PFSK-1 (cell line): ENCODE results near the gene BCLAF1.
A peak's percentile ranks its signal among the peaks of the same experiment; 100 is the strongest.

Experiments used
- POLR2AphosphoS5 ChIP-seq: IDR thresholded peaks from 2 replicates; pipeline ENCODE4 v1.6.1; 2012; ENCODE audit warnings: low read depth, mild to moderate bottlenecking, control low read depth, low read length, moderate library complexity
- SIN3A ChIP-seq: IDR thresholded peaks from 2 replicates; pipeline ENCODE4 v1.6.1; 2012; ENCODE audit warnings: mild to moderate bottlenecking, low read length, moderate library complexity, borderline replicate concordance; ENCODE audit not compliant: insufficient read depth

- TF ChIP-seq POLR2AphosphoS5 = peak; percentile 99
- peak; percentile 51; the same call in 1 of the 2 replicates for TF ChIP-seq SIN3A
Measured at GRCh38 chr6:136289579-136290409, at the start of gene BCLAF1.
